ENCODE results near the gene AKR1B1.

- TF ChIP-seq ZNF211 (tag by site-specific recombination; IDR thresholded peaks at IDR 0.05; ENCODE audit: low read depth) (no peak), KLF17 (tag by site-specific recombination; IDR thresholded peaks at IDR 0.05) (no peak), CTCF (tag by site-specific recombination; IDR thresholded peaks at IDR 0.05) (no peak)
Measured at GRCh38 chr7:134440476-134440875, 18.4 kb downstream of the AKR1B1 start.
